ENCODE measurements around the gene KAT8. TPM values are rescaled to one million over a fixed set of nuclear protein-coding genes. Genes with fewer than 3 reads are reported as not detected.
A peak's percentile ranks its signal among the peaks of the same experiment; 100 is the strongest.

KAT8 gene
- total and polyA plus RNA-seq, 9 of the 15 experiments (the other 6 are each of a cell fraction or from before 2014, with no cell fraction given): 10.0 to 98.5 (median 76.4) TPM

DNA sequence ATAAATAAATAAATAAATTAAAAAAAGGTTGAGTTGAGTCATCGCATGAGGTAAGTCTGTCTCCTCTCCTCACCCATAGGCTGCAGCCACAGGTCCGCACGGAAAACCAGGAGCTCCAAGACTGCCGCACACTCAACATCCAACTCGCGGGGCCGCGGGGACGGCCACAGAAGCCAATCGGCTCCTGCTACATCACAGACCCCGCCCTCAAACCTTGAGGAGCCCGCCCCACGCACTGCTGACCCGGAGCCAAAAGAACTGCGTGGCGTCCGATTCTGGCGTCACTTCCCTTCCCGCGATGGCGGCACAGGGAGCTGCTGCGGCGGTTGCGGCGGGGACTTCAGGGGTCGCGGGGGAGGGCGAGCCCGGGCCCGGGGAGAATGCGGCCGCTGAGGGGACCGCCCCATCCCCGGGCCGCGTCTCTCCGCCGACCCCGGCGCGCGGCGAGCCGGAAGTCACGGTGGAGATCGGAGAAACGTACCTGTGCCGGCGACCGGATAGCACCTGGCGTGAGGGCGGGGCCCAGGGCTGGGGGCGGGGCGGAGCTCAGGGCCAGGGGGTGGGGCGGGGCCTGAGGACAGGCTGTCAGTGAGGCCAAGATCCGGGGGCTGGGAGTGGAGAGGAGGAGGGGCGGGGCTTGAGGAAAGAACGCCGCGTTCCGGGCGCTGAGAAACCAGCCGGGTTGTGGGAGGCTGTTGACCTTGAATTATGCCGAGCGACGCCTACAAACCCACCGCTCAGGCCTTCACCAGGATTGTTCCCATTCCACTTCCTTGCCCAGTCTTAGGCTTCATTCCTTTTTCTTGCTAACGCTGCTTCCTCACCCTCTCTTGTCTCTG lies at the start of gene KAT8 (continued):
- TF ChIP-seq MAFG (tag; conservative IDR thresholded peaks at IDR 0.05) (no peak), HMGXB4 (CRISPR knock-in tag; IDR thresholded peaks at IDR 0.05) (no peak), NUFIP1 (IDR thresholded peaks at IDR 0.05; ENCODE audit: partially characterized antibody) (no peak), ZNF444 (CRISPR knock-in tag; IDR thresholded peaks at IDR 0.05) (no peak), ILF3 (IDR thresholded peaks at IDR 0.05; ENCODE audit: borderline replicate concordance) (no peak), LARP7 (IDR thresholded peaks at IDR 0.05) (no peak), HDAC8 (tag; IDR thresholded peaks at IDR 0.05) (no peak), RBM34 (IDR thresholded peaks at IDR 0.05; ENCODE audit: borderline replicate concordance, insufficient read depth, low read length) (no peak), PPARD (CRISPR knock-in tag; IDR thresholded peaks at IDR 0.05) (no peak), MCM7 (IDR thresholded peaks at IDR 0.05) (no peak), NR4A1 (CRISPR knock-in tag; IDR thresholded peaks at IDR 0.05) (no peak), NR4A1 (tag; IDR thresholded peaks at IDR 0.05) (no peak), HBP1 (CRISPR knock-in tag; IDR thresholded peaks at IDR 0.05) (peak; percentile 47; the same call in 1 of the 2 replicates), BCLAF1 (IDR thresholded peaks at IDR 0.05; ENCODE audit: borderline replicate concordance in 1 of 2, control insufficient read depth in 1 of 2, low read depth in 2 of 2, low read length in 1 of 2) (no peak), POU5F1 (IDR thresholded peaks at IDR 0.05; ENCODE audit: borderline replicate concordance, low read depth, low read length, partially characterized antibody) (no peak), ZNF583 (CRISPR knock-in tag; IDR thresholded peaks at IDR 0.05) (no peak), PHTF2 (CRISPR knock-in tag; IDR thresholded peaks at IDR 0.05) (no peak)
- TF ChIP-seq, protein P1, sequence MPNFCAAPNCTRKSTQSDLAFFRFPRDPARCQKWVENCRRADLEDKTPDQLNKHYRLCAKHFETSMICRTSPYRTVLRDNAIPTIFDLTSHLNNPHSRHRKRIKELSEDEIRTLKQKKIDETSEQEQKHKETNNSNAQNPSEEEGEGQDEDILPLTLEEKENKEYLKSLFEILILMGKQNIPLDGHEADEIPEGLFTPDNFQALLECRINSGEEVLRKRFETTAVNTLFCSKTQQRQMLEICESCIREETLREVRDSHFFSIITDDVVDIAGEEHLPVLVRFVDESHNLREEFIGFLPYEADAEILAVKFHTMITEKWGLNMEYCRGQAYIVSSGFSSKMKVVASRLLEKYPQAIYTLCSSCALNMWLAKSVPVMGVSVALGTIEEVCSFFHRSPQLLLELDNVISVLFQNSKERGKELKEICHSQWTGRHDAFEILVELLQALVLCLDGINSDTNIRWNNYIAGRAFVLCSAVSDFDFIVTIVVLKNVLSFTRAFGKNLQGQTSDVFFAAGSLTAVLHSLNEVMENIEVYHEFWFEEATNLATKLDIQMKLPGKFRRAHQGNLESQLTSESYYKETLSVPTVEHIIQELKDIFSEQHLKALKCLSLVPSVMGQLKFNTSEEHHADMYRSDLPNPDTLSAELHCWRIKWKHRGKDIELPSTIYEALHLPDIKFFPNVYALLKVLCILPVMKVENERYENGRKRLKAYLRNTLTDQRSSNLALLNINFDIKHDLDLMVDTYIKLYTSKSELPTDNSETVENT (CRISPR knock-in tag; IDR thresholded peaks at IDR 0.05): 0 out of 2 replicates have a peak, but pooled peaks have one; percentile 57
